ENCODE results near the gene NXPH3.
A peak's percentile ranks its signal among the peaks of the same experiment; 100 is the strongest.

NXPH3 gene

GRCh38 chr17:49575679-49576087 is at the start of gene NXPH3:
Gene NXPH3, plus strand, starts transcription at chr17:49575871. Its CDS starts 349 bp downstream, at chr17:49576220.
- no peak for DNase-seq (ENCODE audit: low read depth)
- H3K4me3 ChIP-seq (ENCODE audit: control insufficient read depth, low read depth, low read length), result peak within 1 kb of the TSS; percentile 89
- TF ChIP-seq, protein P1, sequence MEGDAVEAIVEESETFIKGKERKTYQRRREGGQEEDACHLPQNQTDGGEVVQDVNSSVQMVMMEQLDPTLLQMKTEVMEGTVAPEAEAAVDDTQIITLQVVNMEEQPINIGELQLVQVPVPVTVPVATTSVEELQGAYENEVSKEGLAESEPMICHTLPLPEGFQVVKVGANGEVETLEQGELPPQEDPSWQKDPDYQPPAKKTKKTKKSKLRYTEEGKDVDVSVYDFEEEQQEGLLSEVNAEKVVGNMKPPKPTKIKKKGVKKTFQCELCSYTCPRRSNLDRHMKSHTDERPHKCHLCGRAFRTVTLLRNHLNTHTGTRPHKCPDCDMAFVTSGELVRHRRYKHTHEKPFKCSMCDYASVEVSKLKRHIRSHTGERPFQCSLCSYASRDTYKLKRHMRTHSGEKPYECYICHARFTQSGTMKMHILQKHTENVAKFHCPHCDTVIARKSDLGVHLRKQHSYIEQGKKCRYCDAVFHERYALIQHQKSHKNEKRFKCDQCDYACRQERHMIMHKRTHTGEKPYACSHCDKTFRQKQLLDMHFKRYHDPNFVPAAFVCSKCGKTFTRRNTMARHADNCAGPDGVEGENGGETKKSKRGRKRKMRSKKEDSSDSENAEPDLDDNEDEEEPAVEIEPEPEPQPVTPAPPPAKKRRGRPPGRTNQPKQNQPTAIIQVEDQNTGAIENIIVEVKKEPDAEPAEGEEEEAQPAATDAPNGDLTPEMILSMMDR (IDR thresholded peaks at IDR 0.05; ENCODE audit: control insufficient read depth, insufficient read depth, low read depth, low read length, missing control alignments), result peak; percentile 22

DNA sequence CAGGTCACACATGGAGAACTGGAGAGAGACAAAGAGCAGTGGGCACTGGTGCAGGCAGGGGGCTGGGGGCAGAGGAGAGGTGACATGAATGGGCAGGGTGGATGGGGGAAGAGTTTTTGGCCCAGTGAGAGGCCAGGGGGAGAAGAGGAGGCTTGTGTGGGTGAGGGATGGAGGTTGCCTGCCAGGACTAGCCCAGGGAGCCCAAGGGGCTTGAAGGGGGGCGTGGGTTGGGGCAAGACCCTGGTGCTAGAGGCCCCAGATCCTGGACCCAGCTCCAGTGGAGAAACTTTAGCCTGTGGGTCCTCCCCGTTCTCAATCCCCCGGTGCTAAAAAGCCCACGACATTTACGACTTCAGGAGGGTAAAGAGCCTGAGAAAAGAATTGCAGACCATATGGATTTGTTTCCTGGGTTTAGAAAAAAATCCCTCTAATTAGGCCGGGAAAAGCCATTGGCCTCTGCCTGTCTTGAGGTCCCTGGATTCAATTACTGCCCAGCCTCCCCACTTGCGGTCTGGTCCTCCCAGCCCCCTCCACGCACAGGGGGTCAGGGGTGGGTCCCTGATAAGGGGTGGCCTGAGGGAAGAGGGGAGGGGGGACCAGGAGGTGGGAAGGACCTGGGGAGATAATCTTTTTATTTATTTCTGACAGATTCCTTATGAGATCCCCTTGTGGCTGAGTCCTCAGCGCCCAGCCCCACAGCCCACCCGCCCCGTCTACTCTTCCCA is 47.6 kb upstream of the NXPH3 start:
- DNase-seq (ENCODE audit: low read depth), result no peak
- H3K4me3 ChIP-seq (ENCODE audit: control insufficient read depth, low read depth, low read length), result no peak overlapping the region

DNA sequence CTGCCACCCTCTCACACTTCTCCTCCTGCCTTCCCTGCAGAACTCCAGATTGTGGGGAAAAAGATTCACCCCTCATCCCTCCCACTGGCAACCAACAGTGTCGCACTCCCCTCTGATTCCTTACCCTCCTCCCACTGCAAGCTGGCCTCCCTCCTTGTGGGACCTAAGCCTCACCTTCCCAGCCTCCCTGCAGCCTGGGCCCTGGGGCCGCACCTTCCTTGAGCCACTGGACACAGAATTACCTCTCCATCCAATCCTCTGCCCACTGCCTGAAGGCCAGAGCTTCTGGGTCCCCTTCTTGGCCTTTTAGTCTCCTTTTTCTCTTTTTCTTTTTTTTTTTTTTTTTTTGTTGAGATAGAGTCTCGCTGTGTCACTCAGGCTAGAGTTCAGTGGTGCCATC is 46.7 kb upstream of the NXPH3 start:
- TF ChIP-seq, protein P1 (IDR thresholded peaks at IDR 0.05; ENCODE audit: control insufficient read depth, insufficient read depth, low read depth, low read length, missing control alignments), result no peak
- H3K4me3 ChIP-seq (ENCODE audit: control insufficient read depth, low read depth, low read length), result no peak overlapping the region
- no peak for DNase-seq (ENCODE audit: low read depth)

More for the DNA sequence above, 47.6 kb upstream of the NXPH3 start:
- TF ChIP-seq, protein P1 (IDR thresholded peaks at IDR 0.05; ENCODE audit: control insufficient read depth, insufficient read depth, low read depth, low read length, missing control alignments), result no peak

DNA sequence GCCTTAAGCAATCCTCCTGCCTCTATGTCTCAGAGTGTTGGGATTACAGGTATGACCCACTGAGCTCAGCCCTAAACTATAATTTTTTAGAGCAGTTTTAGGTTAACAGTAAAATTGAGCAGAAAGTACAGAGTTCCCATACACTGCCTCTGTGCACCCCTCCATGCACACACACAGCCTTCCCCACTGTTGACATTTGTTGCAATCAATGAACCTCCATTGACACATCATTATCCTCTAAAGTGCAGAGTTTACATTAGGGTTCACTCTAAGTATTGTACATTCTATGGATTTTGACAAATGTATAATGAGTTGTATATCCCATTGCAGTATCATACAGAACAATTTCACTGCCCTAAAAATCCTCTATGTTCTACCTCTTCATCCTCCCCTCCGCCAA is 45.6 kb upstream of the NXPH3 start:
- no peak overlapping the region for H3K4me3 ChIP-seq (ENCODE audit: control insufficient read depth, low read depth, low read length)
- DNase-seq (ENCODE audit: low read depth), result no peak
- TF ChIP-seq, protein P1 (IDR thresholded peaks at IDR 0.05; ENCODE audit: control insufficient read depth, insufficient read depth, low read depth, low read length, missing control alignments), result no peak

DNA sequence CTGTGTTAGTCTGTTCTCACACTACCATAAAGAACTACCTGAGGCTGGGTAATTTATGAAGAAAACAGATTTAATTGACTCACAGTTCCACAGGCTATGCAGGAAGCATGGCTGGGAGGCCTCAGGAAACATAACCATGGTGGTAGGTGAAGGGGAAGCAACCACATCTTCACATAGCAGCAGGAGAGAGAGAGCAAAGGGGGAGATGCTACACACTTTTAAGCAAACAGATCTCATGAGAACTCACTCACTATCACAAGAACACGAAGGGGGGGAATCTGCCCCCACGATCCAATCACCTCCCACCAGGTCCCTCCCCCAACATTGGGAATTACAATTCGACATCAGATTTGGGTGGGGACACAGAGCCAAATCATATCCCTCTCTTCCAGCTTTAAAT is 31.8 kb upstream of the NXPH3 start:
- TF ChIP-seq, protein P1 (IDR thresholded peaks at IDR 0.05; ENCODE audit: control insufficient read depth, insufficient read depth, low read depth, low read length, missing control alignments), result no peak
- no peak overlapping the region for H3K4me3 ChIP-seq (ENCODE audit: control insufficient read depth, low read depth, low read length)
- DNase-seq (ENCODE audit: low read depth), result no peak

DNA sequence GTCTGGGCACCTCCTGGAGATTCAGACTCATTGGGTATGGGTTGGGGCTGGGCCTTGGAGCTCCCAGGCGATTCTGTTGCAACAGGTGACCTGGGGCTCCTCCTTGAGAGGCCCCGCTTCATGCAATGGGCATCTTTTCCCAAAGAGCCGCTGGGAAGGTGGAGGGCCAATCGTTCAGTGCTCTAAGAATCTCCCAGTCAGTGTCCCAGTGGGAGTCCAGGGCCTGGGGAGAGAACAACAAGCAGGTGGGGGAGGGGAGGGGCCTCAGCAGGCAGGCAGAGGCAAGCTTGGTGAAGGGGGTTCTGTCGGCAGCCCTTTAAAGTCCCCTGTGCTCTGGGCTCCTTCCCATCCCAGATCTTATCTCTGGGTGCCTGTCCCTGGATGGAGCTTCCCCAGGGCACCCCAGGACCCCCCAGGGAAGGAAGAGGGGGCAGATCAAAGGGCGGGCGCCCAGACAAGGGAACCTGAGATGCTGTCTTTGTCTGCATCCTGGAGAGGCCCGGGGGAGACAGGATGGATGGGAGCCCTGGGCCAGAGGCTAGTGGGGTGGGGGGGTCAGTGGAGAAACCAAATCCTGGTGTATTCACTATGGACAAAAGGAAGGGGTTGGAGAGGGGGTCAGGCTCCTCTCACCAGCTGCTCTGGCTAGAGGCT is 30.5 kb upstream of the NXPH3 start:
- H3K4me3 ChIP-seq (ENCODE audit: control insufficient read depth, low read depth, low read length), result no peak overlapping the region
- TF ChIP-seq, protein P1 (IDR thresholded peaks at IDR 0.05; ENCODE audit: control insufficient read depth, insufficient read depth, low read depth, low read length, missing control alignments), result no peak
- DNase-seq (ENCODE audit: low read depth), result no peak

Measured in AG09309 (cell line).